PC-3 (cell line): ENCODE measurements around the gene ARMC3.

ENCODE experiments used
- EZH2 ChIP-seq: fragments of 300-600 bp; sonication (generic); IDR thresholded peaks from one replicate; pipeline ENCODE4 v1.6.1; 2017; ENCODE audit warnings: antibody characterized with exemption, mild to moderate bottlenecking, low read length; ENCODE audit not compliant: unreplicated experiment
- EZH2phosphoT487 ChIP-seq: fragments of 300-600 bp; sonication (generic); IDR thresholded peaks from 2 replicates; pipeline ENCODE4 v1.6.1; 2018; ENCODE audit warnings: mild to moderate bottlenecking, antibody characterized with exemption, low read length, borderline replicate concordance
- TF ChIP-seq, protein P1 (sequence below): fragments of 300-600 bp; sonication (generic); conservative IDR thresholded peaks from 2 replicates; pipeline ENCODE4 v1.5.1; 2017; ENCODE audit warnings: antibody characterized with exemption, low read depth, mild to moderate bottlenecking, low read length

DNA sequence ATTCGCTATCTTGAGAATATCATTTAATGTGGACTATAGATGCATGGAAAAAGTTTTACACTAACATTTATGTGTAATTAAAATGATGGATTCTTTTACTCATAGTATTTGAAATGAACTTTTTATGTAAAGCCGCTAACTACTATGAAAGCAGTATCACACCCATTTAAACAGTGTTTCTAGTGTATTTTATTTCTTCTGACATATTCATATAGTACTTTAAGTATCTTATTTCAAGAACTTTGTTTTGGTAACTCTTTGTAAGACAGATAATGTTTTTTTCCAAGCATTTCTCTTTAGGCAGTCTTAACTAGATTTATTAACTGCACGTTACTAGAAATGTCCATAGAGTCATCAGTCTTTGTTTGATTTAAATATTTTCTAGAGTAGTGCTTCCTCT is 12.5 kb upstream of the ARMC3 start:
- TF ChIP-seq, protein P1, sequence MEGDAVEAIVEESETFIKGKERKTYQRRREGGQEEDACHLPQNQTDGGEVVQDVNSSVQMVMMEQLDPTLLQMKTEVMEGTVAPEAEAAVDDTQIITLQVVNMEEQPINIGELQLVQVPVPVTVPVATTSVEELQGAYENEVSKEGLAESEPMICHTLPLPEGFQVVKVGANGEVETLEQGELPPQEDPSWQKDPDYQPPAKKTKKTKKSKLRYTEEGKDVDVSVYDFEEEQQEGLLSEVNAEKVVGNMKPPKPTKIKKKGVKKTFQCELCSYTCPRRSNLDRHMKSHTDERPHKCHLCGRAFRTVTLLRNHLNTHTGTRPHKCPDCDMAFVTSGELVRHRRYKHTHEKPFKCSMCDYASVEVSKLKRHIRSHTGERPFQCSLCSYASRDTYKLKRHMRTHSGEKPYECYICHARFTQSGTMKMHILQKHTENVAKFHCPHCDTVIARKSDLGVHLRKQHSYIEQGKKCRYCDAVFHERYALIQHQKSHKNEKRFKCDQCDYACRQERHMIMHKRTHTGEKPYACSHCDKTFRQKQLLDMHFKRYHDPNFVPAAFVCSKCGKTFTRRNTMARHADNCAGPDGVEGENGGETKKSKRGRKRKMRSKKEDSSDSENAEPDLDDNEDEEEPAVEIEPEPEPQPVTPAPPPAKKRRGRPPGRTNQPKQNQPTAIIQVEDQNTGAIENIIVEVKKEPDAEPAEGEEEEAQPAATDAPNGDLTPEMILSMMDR = no peak
- TF ChIP-seq EZH2 (no peak), EZH2phosphoT487 (no peak)
